ENCODE data around the gene TMEM245. TPM values are rescaled to one million over a fixed set of nuclear protein-coding genes. Genes with fewer than 3 reads are reported as not detected.

The TMEM245 gene
- total RNA-seq, 1 donor from 2014 or later, result 40.0 TPM

DNA sequence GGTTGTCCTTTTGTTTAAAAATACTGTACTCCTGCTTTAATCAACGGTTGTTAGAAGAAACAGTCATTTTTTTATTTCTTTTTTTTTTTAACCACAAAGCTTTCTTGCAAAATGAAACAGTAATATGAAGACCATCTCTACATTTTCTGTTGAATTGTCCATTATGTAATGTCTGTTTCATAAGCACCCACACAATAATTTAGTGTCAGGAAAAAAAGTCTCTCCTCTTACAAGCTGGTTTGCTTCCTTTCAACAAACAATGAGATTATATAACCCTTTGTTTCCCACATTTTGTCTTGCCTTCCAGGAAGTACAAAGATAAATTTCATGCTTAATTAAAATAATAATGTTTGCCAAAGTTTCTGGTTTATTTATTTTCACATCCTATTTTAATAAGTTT, 123.1 kb downstream of the TMEM245 start:
- peaks cover 5% of the 10 kb centered on the region for H3K9me3 Mint-ChIP-seq (ENCODE audit: unreplicated experiment)
- H3K4me3 Mint-ChIP-seq (ENCODE audit: unreplicated experiment), result no peak overlapping the region
- H3K36me3 Mint-ChIP-seq (ENCODE audit: unreplicated experiment), result peaks cover 42% of the 10 kb centered on the region
- DNase-seq (ENCODE audit: extremely low spot score, unreplicated experiment), result no peak
- TF ChIP-seq, protein P1, sequence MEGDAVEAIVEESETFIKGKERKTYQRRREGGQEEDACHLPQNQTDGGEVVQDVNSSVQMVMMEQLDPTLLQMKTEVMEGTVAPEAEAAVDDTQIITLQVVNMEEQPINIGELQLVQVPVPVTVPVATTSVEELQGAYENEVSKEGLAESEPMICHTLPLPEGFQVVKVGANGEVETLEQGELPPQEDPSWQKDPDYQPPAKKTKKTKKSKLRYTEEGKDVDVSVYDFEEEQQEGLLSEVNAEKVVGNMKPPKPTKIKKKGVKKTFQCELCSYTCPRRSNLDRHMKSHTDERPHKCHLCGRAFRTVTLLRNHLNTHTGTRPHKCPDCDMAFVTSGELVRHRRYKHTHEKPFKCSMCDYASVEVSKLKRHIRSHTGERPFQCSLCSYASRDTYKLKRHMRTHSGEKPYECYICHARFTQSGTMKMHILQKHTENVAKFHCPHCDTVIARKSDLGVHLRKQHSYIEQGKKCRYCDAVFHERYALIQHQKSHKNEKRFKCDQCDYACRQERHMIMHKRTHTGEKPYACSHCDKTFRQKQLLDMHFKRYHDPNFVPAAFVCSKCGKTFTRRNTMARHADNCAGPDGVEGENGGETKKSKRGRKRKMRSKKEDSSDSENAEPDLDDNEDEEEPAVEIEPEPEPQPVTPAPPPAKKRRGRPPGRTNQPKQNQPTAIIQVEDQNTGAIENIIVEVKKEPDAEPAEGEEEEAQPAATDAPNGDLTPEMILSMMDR (IDR thresholded peaks at IDR 0.05), result no peak
- H3K27me3 Mint-ChIP-seq (ENCODE audit: unreplicated experiment), result no peaks in the 10 kb centered on the region
- H3K4me1 Mint-ChIP-seq (ENCODE audit: unreplicated experiment), result peaks cover 8% of the 10 kb centered on the region
- H3K27ac Mint-ChIP-seq (ENCODE audit: unreplicated experiment), result no peak overlapping the region

DNA sequence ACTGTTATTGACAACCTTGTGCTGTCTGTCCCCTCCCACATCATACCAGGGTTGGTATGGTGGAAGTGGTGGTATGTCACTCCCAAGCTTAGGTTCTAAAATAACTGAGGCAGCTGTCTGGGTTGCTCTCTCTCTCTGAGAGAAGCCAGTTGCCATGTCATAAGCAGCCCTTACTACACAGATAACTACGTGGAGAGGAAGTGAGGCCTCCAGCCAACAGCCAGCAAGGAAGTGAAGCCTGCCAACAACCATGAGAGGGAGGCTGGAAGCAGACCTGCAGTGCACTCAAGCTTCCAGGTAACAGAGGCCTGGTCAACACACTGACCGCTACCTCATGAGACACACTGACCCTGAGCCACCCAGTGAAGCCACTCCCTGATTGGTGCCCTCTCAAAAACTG, 125.1 kb downstream of the TMEM245 start:
- Mint-ChIP-seq H3K9me3 (ENCODE audit: unreplicated experiment) (no peaks in the 10 kb centered on the region), H3K27ac (ENCODE audit: unreplicated experiment) (no peak overlapping the region), H3K36me3 (ENCODE audit: unreplicated experiment) (peaks cover 52% of the 10 kb centered on the region), H3K27me3 (ENCODE audit: unreplicated experiment) (no peaks in the 10 kb centered on the region), H3K4me3 (ENCODE audit: unreplicated experiment) (no peak overlapping the region), H3K4me1 (ENCODE audit: unreplicated experiment) (no peaks in the 10 kb centered on the region)
- no peak for DNase-seq (ENCODE audit: extremely low spot score, unreplicated experiment)
- TF ChIP-seq, protein P1 (IDR thresholded peaks at IDR 0.05), result no peak

DNA sequence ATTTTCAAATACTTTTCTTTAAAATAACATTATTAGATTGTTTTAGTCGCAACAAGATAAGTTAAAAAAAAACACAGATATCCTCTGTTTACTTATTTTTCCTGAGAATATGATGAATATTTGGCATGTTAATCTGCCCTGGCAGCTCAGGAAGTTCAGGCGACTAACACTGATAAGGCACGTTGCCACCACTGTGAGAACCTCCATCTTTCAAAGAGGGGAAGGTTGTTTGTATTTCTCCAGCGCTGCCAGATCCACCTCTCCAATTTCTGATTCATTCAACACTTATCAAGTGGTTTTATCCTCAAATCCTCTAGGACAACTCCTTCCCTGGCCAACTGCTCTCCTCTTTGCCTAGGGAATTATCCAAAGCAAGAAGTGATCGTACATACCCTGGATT, 128.3 kb downstream of the TMEM245 start:
- no peaks in the 10 kb centered on the region for H3K27me3 Mint-ChIP-seq (ENCODE audit: unreplicated experiment)
- no peaks in the 10 kb centered on the region for H3K9me3 Mint-ChIP-seq (ENCODE audit: unreplicated experiment)
- DNase-seq (ENCODE audit: extremely low spot score, unreplicated experiment), result no peak
- no peak overlapping the region for H3K4me3 Mint-ChIP-seq (ENCODE audit: unreplicated experiment)
- H3K4me1 Mint-ChIP-seq (ENCODE audit: unreplicated experiment), result no peaks in the 10 kb centered on the region
- H3K36me3 Mint-ChIP-seq (ENCODE audit: unreplicated experiment), result peaks cover 50% of the 10 kb centered on the region
- H3K27ac Mint-ChIP-seq (ENCODE audit: unreplicated experiment), result no peak overlapping the region
- TF ChIP-seq, protein P1 (IDR thresholded peaks at IDR 0.05), result no peak

DNA sequence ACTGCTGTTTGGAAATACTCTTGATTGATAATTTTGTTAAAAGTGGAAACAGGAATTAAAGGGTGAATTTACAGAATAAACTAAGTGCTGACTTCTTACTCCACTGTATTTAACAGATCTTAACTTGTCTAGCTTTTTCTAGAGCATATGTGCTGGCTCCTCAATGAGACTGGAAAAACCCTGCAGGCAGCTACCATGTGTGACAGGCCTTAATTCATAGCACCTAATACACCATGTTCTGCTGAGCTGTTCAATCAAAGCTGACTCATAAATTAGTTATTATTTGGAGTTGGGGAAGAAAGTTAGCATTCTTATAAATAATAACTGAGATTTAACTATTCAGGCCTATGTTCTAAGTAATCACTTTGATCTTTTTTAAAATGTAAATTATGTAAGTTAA, 135.9 kb downstream of the TMEM245 start:
- Mint-ChIP-seq H3K27ac (ENCODE audit: unreplicated experiment) (no peak overlapping the region), H3K27me3 (ENCODE audit: unreplicated experiment) (no peaks in the 10 kb centered on the region), H3K4me3 (ENCODE audit: unreplicated experiment) (no peak overlapping the region), H3K36me3 (ENCODE audit: unreplicated experiment) (peaks cover 39% of the 10 kb centered on the region), H3K4me1 (ENCODE audit: unreplicated experiment) (no peaks in the 10 kb centered on the region), H3K9me3 (ENCODE audit: unreplicated experiment) (no peaks in the 10 kb centered on the region)
- DNase-seq (ENCODE audit: extremely low spot score, unreplicated experiment), result no peak
- TF ChIP-seq, protein P1 (IDR thresholded peaks at IDR 0.05), result no peak

DNA sequence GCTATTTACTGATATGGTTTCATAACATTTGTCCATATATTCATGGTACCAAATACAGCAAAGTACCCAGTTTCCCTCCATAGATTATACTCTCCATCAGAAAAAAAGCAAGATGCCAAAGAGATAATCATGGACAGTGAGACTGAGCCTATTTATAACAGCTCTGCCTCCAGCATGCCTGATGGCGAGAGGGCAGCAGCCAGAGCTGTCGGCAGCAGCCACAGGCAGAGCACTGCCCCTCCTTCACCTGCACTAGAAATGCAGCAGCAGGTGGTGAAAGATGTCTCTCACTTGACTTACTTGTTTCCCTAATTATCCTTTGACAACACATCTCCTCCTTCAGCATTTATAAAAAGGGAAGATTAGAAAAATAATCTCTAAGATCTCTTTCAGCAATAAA, 138.9 kb downstream of the TMEM245 start:
- Mint-ChIP-seq H3K4me3 (ENCODE audit: unreplicated experiment) (no peak overlapping the region), H3K27ac (ENCODE audit: unreplicated experiment) (peak overlapping the region; percentile 35), H3K36me3 (ENCODE audit: unreplicated experiment) (peaks cover 47% of the 10 kb centered on the region), H3K4me1 (ENCODE audit: unreplicated experiment) (no peaks in the 10 kb centered on the region), H3K27me3 (ENCODE audit: unreplicated experiment) (no peaks in the 10 kb centered on the region), H3K9me3 (ENCODE audit: unreplicated experiment) (no peaks in the 10 kb centered on the region)
- no peak for DNase-seq (ENCODE audit: extremely low spot score, unreplicated experiment)
- TF ChIP-seq, protein P1 (IDR thresholded peaks at IDR 0.05), result no peak

Measured in osteocyte (in vitro differentiated cells).